IPS-18c (cell line): ENCODE measurements around the gene RBFOX2.
"Not testable (repeated sequence)": the region's sequence is repeated elsewhere in the genome, so short reads cannot be mapped to it uniquely, and the experiment has no call there.

Source experiments
- H3K4me3 ChIP-seq: 2 replicates; pipeline ENCODE4 v1.7.0; 2013; ENCODE audit warnings: low read depth, mild to moderate bottlenecking, low read length, moderate library complexity; ENCODE audit not compliant: insufficient read depth
- H3K9me3 ChIP-seq: one replicate; pipeline ENCODE4 v1.6.1; 2013; ENCODE audit warnings: mild to moderate bottlenecking, low read length, moderate library complexity; ENCODE audit not compliant: control insufficient read depth, insufficient read depth

Gene RBFOX2

DNA sequence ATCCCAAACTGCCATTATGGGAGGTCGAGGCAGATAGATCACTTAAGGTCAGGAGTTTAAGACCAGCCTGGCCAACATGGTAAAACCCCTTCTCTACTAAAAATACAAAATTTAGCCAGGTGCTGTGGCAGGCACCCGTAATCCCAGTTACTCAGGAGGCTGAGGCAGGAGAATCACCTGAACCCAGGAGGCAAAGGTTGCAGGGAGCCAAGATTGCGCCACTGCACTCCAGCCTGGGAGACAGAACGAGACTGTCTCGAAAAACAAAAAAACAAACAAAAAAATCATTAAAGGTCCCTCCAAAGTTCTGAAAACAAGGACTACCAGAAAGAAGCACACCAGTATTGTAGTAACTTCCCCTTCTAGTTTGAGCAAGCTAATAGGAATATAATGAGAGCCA lies 34.9 kb downstream of the RBFOX2 start:
- H3K4me3 ChIP-seq, result not testable (repeated sequence)

DNA sequence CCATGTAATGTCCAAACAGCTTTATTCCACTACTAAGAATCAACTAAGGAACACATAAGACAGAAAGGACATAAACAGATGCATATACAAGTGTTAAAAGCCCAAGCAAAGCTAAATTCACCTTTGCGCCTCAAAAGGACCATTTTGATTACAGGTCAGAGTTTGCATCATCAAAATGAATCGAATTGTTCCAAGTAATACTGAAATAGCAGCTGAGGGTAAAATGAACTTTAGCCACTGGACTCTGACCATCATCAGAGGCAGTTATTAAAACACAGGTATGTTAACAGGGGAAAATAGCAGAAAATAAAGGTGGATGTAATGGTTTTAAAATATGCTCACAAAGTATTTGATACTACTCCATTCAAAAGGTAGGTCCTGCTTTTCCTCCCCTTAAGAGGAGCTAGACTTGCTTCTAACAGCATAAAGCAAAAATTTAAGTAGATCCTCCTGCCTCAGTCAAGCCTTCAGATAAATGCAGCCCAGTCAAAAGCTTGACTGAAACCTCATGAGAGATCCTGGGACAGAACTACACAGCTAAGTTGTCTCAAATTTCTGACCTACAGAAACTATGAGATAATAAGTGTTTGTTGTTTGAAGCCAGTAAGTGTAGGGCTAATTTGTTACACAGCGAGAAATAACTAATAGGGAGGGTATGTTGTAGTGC lies 35.4 kb downstream of the RBFOX2 start:
- no peaks in the 10 kb centered on the region for H3K9me3 ChIP-seq
- H3K4me3 ChIP-seq, result no peak overlapping the region

More for the DNA sequence above, 34.9 kb downstream of the RBFOX2 start:
- H3K9me3 ChIP-seq, result not testable (repeated sequence)

- no peaks in the 10 kb centered on the region for H3K9me3 ChIP-seq
- no peak overlapping the region for H3K4me3 ChIP-seq
Observed at GRCh38 chr22:35991168-35991567, 37.5 kb downstream of the RBFOX2 start.

DNA sequence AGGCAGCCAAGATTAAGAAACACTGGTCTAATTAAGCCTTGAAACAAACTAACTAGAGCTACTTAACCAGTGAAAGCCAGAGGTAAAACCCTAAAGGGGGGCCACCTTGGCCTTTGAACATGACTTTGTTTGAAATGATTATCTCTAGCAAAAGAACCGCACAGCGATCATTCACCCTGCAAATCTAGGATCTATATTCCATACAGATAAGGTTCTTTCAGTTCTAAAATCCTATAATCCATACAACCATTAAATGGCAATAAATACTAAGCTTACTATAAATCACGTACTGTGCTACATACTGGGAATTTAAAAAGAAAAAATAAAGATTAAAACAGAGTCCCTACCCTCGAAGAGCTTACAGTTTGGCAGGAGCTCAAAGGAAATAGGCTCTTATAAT lies 40.6 kb downstream of the RBFOX2 start:
- H3K4me3 ChIP-seq, result no peak overlapping the region
- no peaks in the 10 kb centered on the region for H3K9me3 ChIP-seq

DNA sequence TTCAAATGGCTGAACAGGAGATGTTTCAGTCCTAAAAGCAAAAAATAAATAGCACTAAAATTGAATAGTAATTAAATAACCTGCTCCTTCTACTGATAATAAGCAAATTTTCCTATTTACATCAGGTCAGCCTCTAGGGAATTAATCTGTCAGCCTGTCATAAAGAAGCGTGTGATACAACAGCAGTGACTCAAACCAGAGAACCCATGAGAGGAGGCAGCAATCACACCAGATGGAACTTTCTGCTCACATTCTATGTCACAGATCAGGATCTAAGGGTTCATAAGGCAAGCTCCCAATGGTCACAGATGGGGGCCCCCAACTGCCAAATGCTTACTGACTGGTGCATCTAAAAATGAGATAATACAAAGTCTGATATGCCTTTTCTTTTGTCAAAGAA lies 41.1 kb downstream of the RBFOX2 start:
- H3K4me3 ChIP-seq, result no peak overlapping the region
- no peaks in the 10 kb centered on the region for H3K9me3 ChIP-seq

GRCh38 chr22:35986088-35986487 lies 42.5 kb downstream of the RBFOX2 start:
- H3K4me3 ChIP-seq, result no peak overlapping the region
- H3K9me3 ChIP-seq, result no peaks in the 10 kb centered on the region

DNA sequence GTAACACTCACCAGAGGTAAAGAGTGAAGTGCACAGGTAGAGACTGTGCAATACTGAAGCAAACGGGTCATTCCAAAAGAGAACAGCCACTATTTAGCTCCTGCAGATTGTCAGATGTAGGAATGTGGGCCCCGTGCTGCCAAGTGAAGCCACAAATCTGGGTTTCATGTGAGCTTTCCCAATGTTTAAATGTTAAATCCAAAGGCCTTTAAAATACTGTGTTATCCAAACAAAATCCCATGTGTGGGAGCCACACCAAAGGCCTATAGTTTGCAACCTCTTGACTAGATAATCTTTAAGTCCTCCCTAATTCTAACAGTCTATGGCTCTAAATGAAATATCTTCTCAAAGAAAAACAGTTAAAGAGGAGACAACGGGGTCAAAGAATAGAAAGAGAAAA lies 43.3 kb downstream of the RBFOX2 start:
- Histone ChIP-seq H3K4me3 (no peak overlapping the region), H3K9me3 (no peaks in the 10 kb centered on the region)

DNA sequence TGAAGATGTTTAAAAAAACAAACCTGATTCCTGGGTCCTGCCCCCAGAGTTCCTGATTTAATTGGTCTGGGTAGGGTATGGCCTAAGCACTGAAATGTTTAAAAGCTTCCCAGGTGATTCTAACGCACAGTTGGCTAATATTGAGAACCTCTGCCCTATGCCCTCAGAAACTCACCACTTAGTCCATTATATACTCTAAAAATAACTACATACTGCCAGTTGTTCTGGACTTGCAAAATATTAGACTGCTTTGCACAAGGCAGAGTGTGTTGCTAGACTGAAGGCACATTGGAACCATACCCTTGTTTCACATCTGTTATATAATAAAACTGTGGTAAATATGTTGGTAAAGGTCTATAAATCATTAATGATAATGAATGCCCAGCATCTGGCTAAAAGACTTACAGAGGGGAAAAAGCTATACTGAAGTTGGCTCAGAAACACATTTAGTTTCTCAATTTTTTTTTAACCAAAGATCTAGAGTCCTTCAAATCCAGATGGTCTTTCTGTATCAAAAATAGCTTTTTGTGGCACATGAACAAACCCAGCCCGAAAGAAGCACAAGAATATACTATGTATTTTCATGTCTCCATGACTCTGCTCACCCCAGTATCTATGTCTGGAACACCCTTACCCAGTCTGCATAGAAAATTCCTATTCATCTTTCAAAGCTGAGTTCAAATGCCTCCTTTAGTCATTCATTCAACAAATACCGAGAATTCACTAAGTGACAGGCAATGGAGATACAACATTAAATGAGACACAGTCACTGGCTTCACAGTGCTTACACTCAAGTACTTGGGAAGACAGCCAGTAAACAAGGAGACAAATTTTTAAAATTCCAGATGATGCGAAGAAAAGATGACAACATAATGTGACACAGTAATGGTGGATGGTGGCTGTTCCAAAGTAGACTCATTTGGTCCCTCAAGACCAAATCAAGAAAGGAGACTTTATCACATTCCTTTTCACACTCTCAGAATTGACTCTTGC lies 44.1 kb downstream of the RBFOX2 start:
- H3K9me3 ChIP-seq, result no peaks in the 10 kb centered on the region
- no peak overlapping the region for H3K4me3 ChIP-seq

- H3K4me3 ChIP-seq, result no peak overlapping the region
Observed at GRCh38 chr22:35981900-35982299, 46.7 kb downstream of the RBFOX2 start.

DNA sequence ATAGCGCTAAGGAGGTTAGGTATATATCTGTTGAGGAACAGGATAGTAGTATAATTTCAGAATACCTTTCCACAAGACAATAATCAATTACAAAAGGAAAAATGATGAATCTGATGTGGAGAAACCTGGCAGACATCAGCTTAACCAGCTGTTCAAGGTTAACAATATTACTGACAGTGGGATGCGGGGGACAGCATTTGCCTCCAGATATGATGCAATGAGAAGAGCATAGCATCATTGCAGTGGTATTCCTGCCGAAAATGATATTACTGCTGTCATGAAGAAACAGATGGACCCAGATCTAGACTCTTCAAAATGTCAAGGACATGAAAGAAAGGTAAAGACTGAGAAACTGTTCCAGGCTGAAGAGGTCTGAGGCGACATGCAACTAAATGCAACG lies 49.7 kb downstream of the RBFOX2 start:
- no peaks in the 10 kb centered on the region for H3K9me3 ChIP-seq
- H3K4me3 ChIP-seq, result no peak overlapping the region

More at GRCh38 chr22:35981900-35982299, 46.7 kb downstream of the RBFOX2 start:
- no peaks in the 10 kb centered on the region for H3K9me3 ChIP-seq

GRCh38 chr22:35978201-35978600 lies 50.4 kb downstream of the RBFOX2 start:
- Histone ChIP-seq H3K4me3 (no peak overlapping the region), H3K9me3 (no peaks in the 10 kb centered on the region)

- Histone ChIP-seq H3K4me3 (no peak overlapping the region), H3K9me3 (no peaks in the 10 kb centered on the region)
Observed at GRCh38 chr22:35977136-35977535, 51.5 kb downstream of the RBFOX2 start.

DNA sequence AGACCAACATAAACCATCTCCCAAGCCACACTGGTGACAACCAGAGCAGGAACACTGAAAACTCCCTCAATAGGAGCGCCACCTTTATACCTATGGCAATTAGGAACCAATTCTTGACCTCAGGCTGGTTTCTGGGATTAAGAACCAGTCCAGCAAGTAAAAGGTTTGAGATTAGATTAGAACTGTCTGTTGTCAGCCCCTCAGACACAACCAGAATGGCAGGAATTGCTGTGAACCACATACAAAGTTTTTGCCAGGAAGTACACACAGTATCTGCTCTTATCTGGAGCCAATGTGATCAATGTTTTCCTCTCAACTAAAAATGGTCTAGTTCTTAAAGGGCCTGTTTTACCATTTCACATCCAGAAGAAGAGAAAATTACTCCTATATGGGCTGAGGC lies 55.2 kb downstream of the RBFOX2 start:
- H3K9me3 ChIP-seq, result no peaks in the 10 kb centered on the region
- H3K4me3 ChIP-seq, result no peak overlapping the region

- no peaks in the 10 kb centered on the region for H3K9me3 ChIP-seq
- no peak overlapping the region for H3K4me3 ChIP-seq
Observed at GRCh38 chr22:35972559-35972958, 56.1 kb downstream of the RBFOX2 start.

DNA sequence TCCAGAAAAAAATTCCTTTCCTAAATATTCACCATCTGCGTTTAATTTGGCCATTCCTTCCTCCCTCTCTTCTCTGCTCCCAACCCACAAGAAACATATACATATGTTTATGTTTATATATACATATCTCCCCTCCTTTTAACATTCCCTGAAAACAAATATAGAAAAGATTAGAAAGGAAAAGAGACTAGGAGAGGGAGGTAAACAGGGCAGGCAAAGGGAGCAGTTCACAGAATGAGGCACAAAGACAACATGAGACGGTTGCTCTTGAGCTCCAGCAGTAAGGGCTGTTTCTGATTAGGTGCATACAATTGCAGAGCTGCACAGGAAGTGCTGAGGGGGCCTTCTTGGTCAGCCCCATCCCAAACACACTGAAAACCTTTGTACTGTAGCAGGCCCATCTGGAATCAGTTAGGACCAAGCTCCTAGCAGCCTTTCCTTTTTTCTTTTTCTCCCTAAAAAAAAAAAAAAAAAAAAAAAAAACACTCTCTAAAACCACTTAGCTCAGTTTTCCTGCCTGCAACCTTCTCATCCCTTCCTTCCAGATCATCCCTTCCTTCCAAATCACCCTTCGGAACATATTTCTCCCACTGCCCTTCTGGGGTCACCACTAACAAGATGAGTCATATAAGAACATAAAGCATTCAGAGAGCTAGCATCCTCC lies 57.0 kb downstream of the RBFOX2 start:
- no peak overlapping the region for H3K4me3 ChIP-seq
- H3K9me3 ChIP-seq, result no peaks in the 10 kb centered on the region

DNA sequence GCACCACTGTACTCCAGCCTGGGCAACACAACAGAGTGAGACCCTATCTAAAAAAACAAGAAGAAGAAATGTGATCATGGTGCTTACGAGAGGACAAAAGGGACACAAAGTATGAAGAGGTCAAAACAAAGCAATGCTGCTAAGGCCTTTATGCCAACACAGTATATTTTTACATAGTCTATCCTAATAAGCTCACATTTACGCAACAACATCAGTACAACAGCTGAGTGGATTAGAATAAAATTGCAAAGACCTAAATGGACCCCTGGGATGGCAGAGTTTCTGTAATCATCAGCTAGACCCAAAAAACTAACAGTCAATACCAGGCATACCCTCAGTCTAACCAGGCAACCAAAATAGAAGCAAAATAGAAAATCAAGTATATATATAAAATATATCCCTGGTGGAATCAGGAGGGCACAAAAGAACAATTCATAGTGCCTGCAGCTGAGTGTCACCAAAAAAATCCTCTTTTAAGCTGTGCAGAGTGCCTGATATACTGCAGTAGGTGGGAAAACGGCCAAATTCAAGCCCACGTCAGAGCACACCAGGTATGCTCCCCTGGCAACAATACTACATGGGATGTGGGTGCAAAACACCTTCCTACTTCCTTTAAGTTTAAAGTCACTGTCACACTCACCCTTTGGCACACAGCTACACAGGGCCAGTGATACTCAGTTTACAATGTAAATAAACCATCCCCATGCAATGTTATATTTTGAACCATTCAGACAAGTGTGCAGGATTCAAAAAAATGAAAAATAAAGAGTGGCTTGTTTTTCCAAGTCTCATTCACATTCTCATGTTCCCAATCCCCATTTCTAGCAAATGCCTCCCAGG lies 57.8 kb downstream of the RBFOX2 start:
- Histone ChIP-seq H3K9me3 (no peaks in the 10 kb centered on the region), H3K4me3 (no peak overlapping the region)

GRCh38 chr22:35967046-35967397 lies 61.6 kb downstream of the RBFOX2 start:
- no peaks in the 10 kb centered on the region for H3K9me3 ChIP-seq
- no peak overlapping the region for H3K4me3 ChIP-seq
